ENCODE data around the gene GANC.
"Not testable (repeated sequence)": the region's sequence is repeated elsewhere in the genome, so short reads cannot be mapped to it uniquely, and the experiment has no call there.

Gene GANC

GRCh38 chr15:42272939-42273899 is at the start of gene GANC, which contains the start of gene TMEM87A:
Gene GANC, plus strand, starts transcription at chr15:42273201. Its CDS starts 1,281 bp downstream, at chr15:42274482.
Gene TMEM87A, minus strand, starts transcription at chr15:42273433. Its CDS starts 35 bp downstream, at chr15:42273398.
- peak; percentile 97 for DNase-seq

DNA sequence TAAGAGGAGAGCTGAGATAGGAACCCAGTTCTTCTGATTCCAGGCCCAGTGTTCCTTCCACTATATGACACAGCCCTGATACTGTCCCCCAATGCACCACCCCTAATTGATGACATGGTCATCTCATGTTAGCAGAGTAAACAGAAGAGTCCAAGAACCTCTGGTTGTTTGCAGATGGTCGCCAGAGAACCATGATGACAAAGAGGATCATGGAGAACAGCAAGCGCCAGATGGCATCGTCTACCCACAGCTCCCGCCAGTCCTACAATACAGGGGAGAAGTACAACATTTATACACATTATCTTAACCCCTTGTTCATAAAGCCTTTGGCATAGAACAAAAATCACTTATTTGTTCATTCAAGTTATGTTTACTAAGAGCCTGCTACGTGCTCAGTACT is 46.4 kb upstream of the GANC start:
- DNase-seq, result no peak

GRCh38 chr15:42228036-42228435 is 45.0 kb upstream of the GANC start:
- peak; percentile 88 for DNase-seq

DNA sequence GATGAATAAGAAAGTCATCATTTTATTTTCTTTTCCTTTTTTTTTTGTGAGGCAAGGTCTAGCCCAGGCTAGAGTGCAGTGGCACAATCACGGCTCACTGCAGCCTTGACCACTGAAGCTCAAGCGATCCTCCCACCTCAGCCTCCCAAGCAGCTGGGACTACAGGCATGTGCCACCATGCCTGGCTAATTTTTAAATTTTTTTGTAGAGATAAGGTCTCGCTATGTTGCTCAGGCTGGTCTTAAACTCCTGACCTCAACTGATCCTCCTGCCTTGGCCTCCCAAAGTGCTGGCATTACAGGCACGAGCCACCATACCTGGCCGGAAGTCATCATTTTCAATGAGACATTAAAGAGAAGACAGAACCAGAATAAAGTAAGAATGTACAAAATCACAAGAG is 44.0 kb upstream of the GANC start:
- DNase-seq, result not testable (repeated sequence)

GRCh38 chr15:42231088-42231487 is 41.9 kb upstream of the GANC start:
- DNase-seq, result no peak

- DNase-seq, result no peak
Observed at GRCh38 chr15:42232606-42233005, 40.4 kb upstream of the GANC start.

GRCh38 chr15:42233107-42233506 is 39.9 kb upstream of the GANC start:
- DNase-seq, result no peak

DNA sequence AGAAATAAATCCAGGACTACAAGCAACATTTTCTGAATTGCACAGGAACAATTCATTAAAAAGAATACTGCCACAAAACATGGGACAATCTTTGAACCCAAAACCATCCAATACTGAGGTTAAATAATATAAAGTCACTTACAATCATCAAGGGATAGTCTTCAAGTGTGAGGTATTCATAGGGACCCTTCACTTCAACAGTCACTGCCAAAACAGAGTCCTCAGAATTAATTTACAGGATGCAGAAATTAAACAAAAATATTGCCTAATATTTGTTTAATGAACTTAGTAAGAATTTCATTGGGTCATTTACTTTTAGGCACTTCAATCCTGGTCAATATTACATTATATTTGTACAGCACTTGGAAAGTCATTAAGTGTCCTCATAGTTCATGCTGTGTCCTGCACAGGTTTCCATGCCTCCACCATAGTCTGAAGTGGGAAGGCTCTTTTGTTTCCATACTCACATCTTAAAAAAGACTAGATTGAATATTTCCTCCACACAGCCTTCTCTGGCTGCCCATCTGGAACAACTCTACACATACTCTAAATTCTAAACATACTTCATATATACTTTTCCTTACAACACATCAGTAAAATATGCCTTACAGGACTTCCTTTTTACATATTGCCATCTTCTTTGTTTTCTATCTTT is 33.3 kb upstream of the GANC start:
- no peak for DNase-seq

- DNase-seq, result no peak
Observed at GRCh38 chr15:42240823-42241222, 32.2 kb upstream of the GANC start.

GRCh38 chr15:42253300-42253699 is 19.7 kb upstream of the GANC start:
- DNase-seq, result no peak

DNA sequence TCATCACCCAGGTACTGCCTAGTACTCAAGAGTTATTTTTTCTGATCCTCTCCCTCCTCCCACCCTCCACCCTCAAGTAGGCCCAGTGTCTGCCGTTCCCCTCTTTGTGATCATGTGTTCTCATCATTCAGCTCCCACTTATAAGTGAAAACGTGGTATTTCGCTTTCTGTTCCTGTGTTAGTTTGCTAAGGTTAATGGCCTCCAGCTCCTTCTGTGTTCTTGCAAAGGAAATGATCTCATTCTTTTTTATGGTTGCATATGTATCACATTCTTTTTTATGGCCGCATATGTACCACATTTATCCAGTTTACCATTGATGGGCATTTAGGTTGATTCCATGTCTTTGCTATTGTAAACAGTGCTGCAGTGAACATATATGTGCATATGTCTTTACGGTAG is 8.2 kb upstream of the GANC start:
- DNase-seq, result no peak

- DNase-seq, result no peak
Observed at GRCh38 chr15:42267286-42267685, 5.7 kb upstream of the GANC start.

- DNase-seq, result no peak
Observed at GRCh38 chr15:42270551-42270950, 2.5 kb upstream of the GANC start.

- DNase-seq, result no peak
Observed at GRCh38 chr15:42270996-42271395, 2.0 kb upstream of the GANC start.

DNA sequence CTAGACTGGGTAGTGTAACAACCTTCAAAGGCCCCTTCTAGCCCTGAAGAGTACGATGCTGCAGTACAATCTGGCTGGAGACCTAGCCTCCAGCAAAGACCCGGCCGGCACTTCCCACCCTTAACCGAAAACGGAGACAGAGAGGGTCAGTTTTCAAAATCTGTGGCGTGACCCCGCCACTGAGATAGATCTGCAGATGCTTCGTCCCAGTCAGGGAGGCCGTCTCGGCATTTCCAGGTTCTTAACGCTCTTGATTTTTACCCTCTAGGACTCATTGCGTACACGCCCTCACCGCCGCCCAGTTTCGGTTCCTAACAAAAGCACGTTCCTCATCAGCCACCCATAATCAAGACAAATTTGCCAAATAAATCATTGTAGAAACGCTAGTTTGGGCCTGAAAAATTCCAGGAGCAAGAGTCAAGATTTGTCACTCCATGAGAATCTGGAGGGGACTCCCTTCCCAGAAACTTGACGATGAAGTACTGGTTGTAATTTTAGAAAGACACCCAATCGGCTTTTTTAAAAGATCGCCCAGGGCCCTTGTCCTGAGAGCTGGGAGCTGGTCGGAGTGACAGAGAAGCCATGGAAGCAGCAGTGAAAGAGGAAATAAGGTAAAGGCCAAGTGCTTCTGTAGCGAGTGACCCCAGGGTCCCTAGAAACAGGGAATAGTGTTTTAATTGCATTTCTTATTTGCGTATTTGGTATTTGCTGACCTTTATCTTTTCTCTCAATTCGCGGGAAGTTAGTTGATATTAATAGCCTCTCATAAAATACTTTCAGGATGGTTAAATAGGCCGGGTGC is 1.1 kb downstream of the GANC start:
- DNase-seq, result peak; percentile 30

- no peak for DNase-seq
Observed at GRCh38 chr15:42274702-42274989, 1.6 kb downstream of the GANC start.

DNA sequence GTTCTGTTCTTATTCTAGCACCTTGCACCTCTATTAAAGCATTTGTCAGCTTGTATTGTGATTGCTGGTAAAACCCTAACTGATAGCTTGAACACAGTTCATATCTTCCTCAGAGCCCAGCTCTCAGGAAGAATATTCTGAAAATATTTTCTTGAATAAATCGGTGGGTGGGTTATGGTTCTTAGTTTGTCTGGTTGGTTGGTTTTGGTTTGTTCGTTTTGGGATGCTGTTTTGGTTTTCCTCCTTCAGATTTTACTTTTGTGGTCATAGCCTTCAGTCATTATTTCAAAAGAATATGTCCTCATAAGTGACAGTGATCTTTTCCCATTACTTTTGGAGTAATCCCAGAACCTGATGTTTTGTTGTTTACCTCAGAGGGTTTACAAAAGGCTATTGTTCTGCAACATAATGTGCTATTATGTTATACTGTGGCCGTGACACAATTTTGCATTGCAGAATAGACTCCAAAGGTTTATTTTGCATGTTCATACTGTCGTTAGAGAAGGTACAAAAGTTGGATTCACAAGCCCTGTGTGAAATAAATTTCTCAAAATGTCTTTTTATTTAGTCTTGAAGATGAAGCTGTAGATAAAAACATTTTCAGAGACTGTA is 2.9 kb downstream of the GANC start:
- DNase-seq, result peak; percentile 97

DNA sequence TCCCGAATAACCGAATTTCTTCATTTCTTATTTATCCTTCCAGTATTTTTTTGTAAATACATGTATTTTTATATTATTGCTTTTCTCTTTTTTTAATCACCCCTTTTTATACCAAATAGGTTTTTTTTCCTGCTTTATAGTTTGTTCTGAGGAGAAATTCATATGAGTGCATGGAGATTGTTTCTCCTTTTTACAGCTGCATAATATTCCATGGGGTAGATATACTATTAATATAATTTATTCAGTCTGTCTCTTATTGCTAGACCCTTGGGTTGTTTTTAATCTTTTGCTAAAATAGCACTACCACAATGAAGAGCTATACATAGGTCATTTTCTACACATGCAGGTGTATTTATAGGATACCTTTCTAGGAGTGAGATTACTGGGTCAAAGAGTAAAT is 3.8 kb downstream of the GANC start:
- no peak for DNase-seq

GRCh38 chr15:42279234-42279723 is 6.3 kb downstream of the GANC start:
- DNase-seq, result no peak

- no peak for DNase-seq
Observed at GRCh38 chr15:42282344-42282743, 9.3 kb downstream of the GANC start.

- DNase-seq, result no peak
Observed at GRCh38 chr15:42282926-42283325, 9.9 kb downstream of the GANC start.

- DNase-seq, result no peak
Observed at GRCh38 chr15:42283671-42284070, 10.7 kb downstream of the GANC start.

- DNase-seq, result no peak
Observed at GRCh38 chr15:42284551-42284950, 11.6 kb downstream of the GANC start.

Data from NCI-H526 treated with DMSO at 0.1 percent for 48 hours (cell line).